ENCODE data around the gene LPP.

LPP gene

DNA sequence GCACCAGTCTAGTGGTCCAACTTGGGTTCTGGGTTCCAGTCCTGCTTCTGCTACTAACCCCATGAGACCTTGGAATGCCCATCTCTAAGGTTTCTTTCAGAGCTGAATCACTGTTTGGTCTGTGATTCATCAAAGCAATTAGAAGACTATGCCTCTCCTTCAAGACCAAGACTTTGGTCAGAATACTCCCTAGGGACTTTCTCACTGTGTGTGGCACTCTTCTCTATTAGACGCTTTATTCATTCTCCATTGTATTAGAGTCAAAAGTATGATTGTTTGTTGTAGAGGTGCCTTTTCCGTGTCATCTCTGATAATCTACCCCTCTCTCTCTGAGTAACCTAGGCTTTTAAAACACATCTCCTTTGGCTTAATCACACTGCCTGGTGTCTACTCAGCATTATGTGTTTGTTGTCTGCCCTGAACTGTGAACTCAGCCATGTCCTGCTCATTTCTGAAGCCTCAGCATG is 90.5 kb downstream of the LPP start:
- Histone ChIP-seq H3K27ac (ENCODE audit: low read length) (no peak overlapping the region), H3K79me2 (ENCODE audit: insufficient read depth, low read length) (no peaks in the 10 kb centered on the region; the same call in none of the 2 replicates), H3K9me3 (ENCODE audit: insufficient read depth, low read length, severe bottlenecking) (no peaks in the 10 kb centered on the region), H3K4me1 (ENCODE audit: insufficient read depth, low read length) (no peaks in the 10 kb centered on the region), H3K9ac (ENCODE audit: low read depth, low read length) (no peak overlapping the region), H3K36me3 (ENCODE audit: insufficient read depth, low read length) (no peaks in the 10 kb centered on the region), H3K27me3 (ENCODE audit: insufficient read depth, low read length, poor library complexity) (no peaks in the 10 kb centered on the region), H3K4me3 (ENCODE audit: low read depth in 1 of 2, low read length in 2 of 2) (no peak overlapping the region), H2AFZ (ENCODE audit: low read depth, low read length) (no peak overlapping the region), H3K4me2 (ENCODE audit: insufficient read depth, low read length) (no peak overlapping the region), H4K20me1 (ENCODE audit: insufficient read depth, low read length) (no peaks in the 10 kb centered on the region)
- ATAC-seq (ENCODE audit: insufficient read depth, low read depth) (no peak), DNase-seq (no peak)
- TF ChIP-seq EZH2 (IDR thresholded peaks at IDR 0.05; ENCODE audit: borderline replicate concordance, low read depth, low read length, severe bottlenecking) = no peak
- no peak for TF ChIP-seq CTCF (IDR thresholded peaks at IDR 0.05; ENCODE audit: borderline replicate concordance, extremely low read depth, low read length, poor library complexity, severe bottlenecking)

GRCh38 chr3:188246905-188247304 is 92.9 kb downstream of the LPP start:
- H3K4me2 ChIP-seq (ENCODE audit: insufficient read depth, low read length) = no peak overlapping the region
- H4K20me1 ChIP-seq (ENCODE audit: insufficient read depth, low read length) = no peaks in the 10 kb centered on the region
- ATAC-seq (ENCODE audit: insufficient read depth, low read depth) (no peak), DNase-seq (no peak)
- H3K36me3 ChIP-seq (ENCODE audit: insufficient read depth, low read length) = no peaks in the 10 kb centered on the region
- H3K4me1 ChIP-seq (ENCODE audit: insufficient read depth, low read length) = no peaks in the 10 kb centered on the region
- no peaks in the 10 kb centered on the region; the same call in none of the 2 replicates for H3K79me2 ChIP-seq (ENCODE audit: insufficient read depth, low read length)
- no peak overlapping the region for H3K4me3 ChIP-seq (ENCODE audit: low read depth in 1 of 2, low read length in 2 of 2)
- no peak overlapping the region for H2AFZ ChIP-seq (ENCODE audit: low read depth, low read length)
- H3K9ac ChIP-seq (ENCODE audit: low read depth, low read length) = no peak overlapping the region
- H3K27ac ChIP-seq (ENCODE audit: low read length) = no peak overlapping the region
- no peaks in the 10 kb centered on the region for H3K27me3 ChIP-seq (ENCODE audit: insufficient read depth, low read length, poor library complexity)
- TF ChIP-seq EZH2 (IDR thresholded peaks at IDR 0.05; ENCODE audit: borderline replicate concordance, low read depth, low read length, severe bottlenecking) (no peak), CTCF (IDR thresholded peaks at IDR 0.05; ENCODE audit: borderline replicate concordance, extremely low read depth, low read length, poor library complexity, severe bottlenecking) (no peak)
- no peaks in the 10 kb centered on the region for H3K9me3 ChIP-seq (ENCODE audit: insufficient read depth, low read length, severe bottlenecking)

DNA sequence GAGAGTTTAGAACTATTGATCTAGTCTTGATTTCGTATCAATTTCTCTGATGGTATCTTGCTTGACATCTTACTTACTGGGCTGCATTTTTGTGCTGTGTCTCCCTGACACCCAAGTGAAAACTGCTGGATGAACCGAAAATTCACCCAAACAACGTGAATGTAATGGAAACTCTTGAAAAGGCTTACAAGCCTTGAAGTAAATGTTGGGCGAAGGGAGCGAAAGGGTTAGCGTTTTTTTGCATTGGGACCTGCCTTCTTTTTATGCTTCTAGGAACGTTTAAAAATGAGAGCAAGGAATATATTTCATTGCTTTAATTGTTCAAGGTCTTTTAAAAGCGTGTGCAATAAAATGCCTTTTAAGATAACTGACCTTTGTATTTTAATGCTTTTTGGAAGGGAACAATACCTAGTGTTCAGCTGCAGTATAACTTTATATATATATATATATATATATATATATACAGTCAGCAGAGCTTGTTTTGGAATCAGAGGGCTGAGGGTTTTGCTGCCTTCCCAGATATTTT is 94.1 kb downstream of the LPP start:
- no peak overlapping the region for H3K4me2 ChIP-seq (ENCODE audit: insufficient read depth, low read length)
- no peaks in the 10 kb centered on the region for H3K9me3 ChIP-seq (ENCODE audit: insufficient read depth, low read length, severe bottlenecking)
- ATAC-seq (ENCODE audit: insufficient read depth, low read depth) (no peak), DNase-seq (no peak)
- no peak overlapping the region for H3K4me3 ChIP-seq (ENCODE audit: low read depth in 1 of 2, low read length in 2 of 2)
- H3K27me3 ChIP-seq (ENCODE audit: insufficient read depth, low read length, poor library complexity) = no peaks in the 10 kb centered on the region
- no peak overlapping the region for H2AFZ ChIP-seq (ENCODE audit: low read depth, low read length)
- H3K36me3 ChIP-seq (ENCODE audit: insufficient read depth, low read length) = no peaks in the 10 kb centered on the region
- no peak overlapping the region for H3K9ac ChIP-seq (ENCODE audit: low read depth, low read length)
- no peaks in the 10 kb centered on the region for H3K4me1 ChIP-seq (ENCODE audit: insufficient read depth, low read length)
- H3K27ac ChIP-seq (ENCODE audit: low read length) = no peak overlapping the region
- H3K79me2 ChIP-seq (ENCODE audit: insufficient read depth, low read length) = no peaks in the 10 kb centered on the region; the same call in none of the 2 replicates
- TF ChIP-seq CTCF (IDR thresholded peaks at IDR 0.05; ENCODE audit: borderline replicate concordance, extremely low read depth, low read length, poor library complexity, severe bottlenecking) (no peak), EZH2 (IDR thresholded peaks at IDR 0.05; ENCODE audit: borderline replicate concordance, low read depth, low read length, severe bottlenecking) (no peak)
- no peaks in the 10 kb centered on the region for H4K20me1 ChIP-seq (ENCODE audit: insufficient read depth, low read length)

All from DND-41 (cell line).